ENCODE results near the gene CYP17A1. TPM values are rescaled to one million over a fixed set of nuclear protein-coding genes. Genes with fewer than 3 reads are reported as not detected.

Gene CYP17A1
- total and polyA plus RNA-seq, 10 of the 15 experiments (the other 5 are each of a cell fraction or from before 2014, with no cell fraction given) = 2.1 TPM; not detected in 9

DNA sequence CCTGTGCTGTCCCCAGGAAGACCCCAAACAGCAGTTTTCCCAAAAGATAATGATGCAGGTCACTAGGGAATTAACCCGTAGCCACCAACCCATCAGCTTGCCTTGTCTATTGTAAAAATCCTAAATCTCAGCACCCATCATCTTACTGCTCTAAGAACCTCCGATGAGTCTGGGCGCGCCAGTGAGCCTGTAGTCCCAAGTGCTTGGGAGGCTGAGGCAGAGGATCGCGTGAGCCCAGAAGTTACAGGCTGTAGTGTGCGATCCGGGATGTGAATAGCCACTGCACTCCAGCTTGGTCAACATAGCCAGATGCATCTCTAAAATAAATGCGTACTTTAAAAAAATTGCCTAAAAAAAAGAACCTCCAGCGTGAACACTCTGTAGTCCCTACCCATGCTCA is 33.0 kb upstream of the CYP17A1 start:
- in situ Hi-C loops (cut with MboI) = no loop called here
- ChIA-PET POLR2A (no interaction called here), CTCF (no interaction called here), SMC1A (ENCODE audit: uncharacterized antibody, unreplicated experiment) (interaction anchor here (0.5 kb wide), 1 partner anchor 134 kb away, joined by 3 read pairs; no protein-coding TSS in a partner anchor), RAD21 (ENCODE audit: unreplicated experiment) (interaction anchor here (1.5 kb wide), 1 partner anchor 32 kb away, joined by 3 read pairs; no protein-coding TSS in a partner anchor)
- Histone ChIP-seq H3K9me3 (replicated peaks; ENCODE audit: control insufficient read depth, insufficient read depth, low read length) (no peaks in the 10 kb centered on the region), H3K79me2 (ENCODE audit: control insufficient read depth, insufficient read depth, low read length) (no peaks in the 10 kb centered on the region), H4K20me1 (ENCODE audit: control insufficient read depth, insufficient read depth) (no peaks in the 10 kb centered on the region), H3K27me3 (replicated peaks in 1 of 2; ENCODE audit: control insufficient read depth in 2 of 2, insufficient read depth in 2 of 2, low read length in 1 of 2) (no peaks in the 10 kb centered on the region), H3K4me2 (ENCODE audit: control insufficient read depth, insufficient read depth) (no peak overlapping the region), H3K27ac (ENCODE audit: control insufficient read depth, insufficient read depth) (no peak overlapping the region), H3K4me1 (ENCODE audit: control insufficient read depth, insufficient read depth, low read length) (no peaks in the 10 kb centered on the region), H2AFZ (ENCODE audit: control insufficient read depth, low read depth, low read length) (no peak overlapping the region), H3K9ac (ENCODE audit: control insufficient read depth, insufficient read depth, low read length) (no peak overlapping the region), H3K36me3 (ENCODE audit: control insufficient read depth in 2 of 2, insufficient read depth in 2 of 2, low read length in 1 of 2) (no peaks in the 10 kb centered on the region), H3K4me3 (peak overlapping the region; percentile 55; the same call in 1 of the 2 replicates)
- no peak for DNase-seq (ENCODE audit: low read depth, low spot score)
- no peak for FAIRE-seq
- WGBS (ENCODE audit: insufficient coverage, insufficient replicate concordance, low lambda C conversion rate, missing lambda C conversion rate) = 95% methylated on average over 10 of the region's 10 CpGs
- BruUV-seq (replicated peaks) = no TSS peak
- intact Hi-C loops (cut with micrococcal nuclease; ENCODE audit: unreplicated experiment) = no loop called here
- no peak for ATAC-seq
- no peak for TF ChIP-seq BACH1 (IDR thresholded peaks at IDR 0.05; ENCODE audit: borderline replicate concordance)
- TF ChIP-seq, protein P1, sequence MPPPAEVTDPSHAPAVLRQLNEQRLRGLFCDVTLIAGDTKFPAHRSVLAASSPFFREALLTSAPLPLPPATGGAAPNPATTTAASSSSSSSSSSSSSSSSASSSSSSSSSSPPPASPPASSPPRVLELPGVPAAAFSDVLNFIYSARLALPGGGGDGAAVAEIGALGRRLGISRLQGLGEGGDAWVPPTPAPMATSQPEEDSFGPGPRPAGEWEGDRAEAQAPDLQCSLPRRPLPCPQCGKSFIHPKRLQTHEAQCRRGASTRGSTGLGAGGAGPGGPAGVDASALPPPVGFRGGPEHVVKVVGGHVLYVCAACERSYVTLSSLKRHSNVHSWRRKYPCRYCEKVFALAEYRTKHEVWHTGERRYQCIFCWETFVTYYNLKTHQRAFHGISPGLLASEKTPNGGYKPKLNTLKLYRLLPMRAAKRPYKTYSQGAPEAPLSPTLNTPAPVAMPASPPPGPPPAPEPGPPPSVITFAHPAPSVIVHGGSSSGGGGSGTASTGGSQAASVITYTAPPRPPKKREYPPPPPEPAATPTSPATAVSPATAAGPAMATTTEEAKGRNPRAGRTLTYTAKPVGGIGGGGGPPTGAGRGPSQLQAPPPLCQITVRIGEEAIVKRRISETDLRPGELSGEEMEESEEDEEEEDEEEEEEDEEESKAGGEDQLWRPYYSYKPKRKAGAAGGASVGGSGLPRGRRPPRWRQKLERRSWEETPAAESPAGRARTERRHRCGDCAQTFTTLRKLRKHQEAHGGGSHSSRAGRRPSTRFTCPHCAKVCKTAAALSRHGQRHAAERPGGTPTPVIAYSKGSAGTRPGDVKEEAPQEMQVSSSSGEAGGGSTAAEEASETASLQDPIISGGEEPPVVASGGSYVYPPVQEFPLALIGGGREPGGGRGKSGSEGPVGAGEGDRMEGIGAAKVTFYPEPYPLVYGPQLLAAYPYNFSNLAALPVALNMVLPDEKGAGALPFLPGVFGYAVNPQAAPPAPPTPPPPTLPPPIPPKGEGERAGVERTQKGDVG (CRISPR knock-in tag; IDR thresholded peaks at IDR 0.05) = no peak
- no peak for TF ChIP-seq ATF7 (IDR thresholded peaks at IDR 0.05; ENCODE audit: low read depth)
- no peak for TF ChIP-seq NFXL1 (IDR thresholded peaks at IDR 0.05; ENCODE audit: borderline replicate concordance)
- TF ChIP-seq PAX8 (IDR thresholded peaks at IDR 0.05) = no peak
- TF ChIP-seq RFX5 (IDR thresholded peaks at IDR 0.05; ENCODE audit: low read depth, low read length) = no peak
- no peak for TF ChIP-seq ZNF384 (IDR thresholded peaks at IDR 0.05; ENCODE audit: borderline replicate concordance, low read depth, low read length)
- TF ChIP-seq YBX1 (IDR thresholded peaks at IDR 0.05) = no peak
- TF ChIP-seq, protein P2, sequence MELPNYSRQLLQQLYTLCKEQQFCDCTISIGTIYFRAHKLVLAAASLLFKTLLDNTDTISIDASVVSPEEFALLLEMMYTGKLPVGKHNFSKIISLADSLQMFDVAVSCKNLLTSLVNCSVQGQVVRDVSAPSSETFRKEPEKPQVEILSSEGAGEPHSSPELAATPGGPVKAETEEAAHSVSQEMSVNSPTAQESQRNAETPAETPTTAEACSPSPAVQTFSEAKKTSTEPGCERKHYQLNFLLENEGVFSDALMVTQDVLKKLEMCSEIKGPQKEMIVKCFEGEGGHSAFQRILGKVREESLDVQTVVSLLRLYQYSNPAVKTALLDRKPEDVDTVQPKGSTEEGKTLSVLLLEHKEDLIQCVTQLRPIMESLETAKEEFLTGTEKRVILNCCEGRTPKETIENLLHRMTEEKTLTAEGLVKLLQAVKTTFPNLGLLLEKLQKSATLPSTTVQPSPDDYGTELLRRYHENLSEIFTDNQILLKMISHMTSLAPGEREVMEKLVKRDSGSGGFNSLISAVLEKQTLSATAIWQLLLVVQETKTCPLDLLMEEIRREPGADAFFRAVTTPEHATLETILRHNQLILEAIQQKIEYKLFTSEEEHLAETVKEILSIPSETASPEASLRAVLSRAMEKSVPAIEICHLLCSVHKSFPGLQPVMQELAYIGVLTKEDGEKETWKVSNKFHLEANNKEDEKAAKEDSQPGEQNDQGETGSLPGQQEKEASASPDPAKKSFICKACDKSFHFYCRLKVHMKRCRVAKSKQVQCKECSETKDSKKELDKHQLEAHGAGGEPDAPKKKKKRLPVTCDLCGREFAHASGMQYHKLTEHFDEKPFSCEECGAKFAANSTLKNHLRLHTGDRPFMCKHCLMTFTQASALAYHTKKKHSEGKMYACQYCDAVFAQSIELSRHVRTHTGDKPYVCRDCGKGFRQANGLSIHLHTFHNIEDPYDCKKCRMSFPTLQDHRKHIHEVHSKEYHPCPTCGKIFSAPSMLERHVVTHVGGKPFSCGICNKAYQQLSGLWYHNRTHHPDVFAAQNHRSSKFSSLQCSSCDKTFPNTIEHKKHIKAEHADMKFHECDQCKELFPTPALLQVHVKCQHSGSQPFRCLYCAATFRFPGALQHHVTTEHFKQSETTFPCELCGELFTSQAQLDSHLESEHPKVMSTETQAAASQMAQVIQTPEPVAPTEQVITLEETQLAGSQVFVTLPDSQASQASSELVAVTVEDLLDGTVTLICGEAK (IDR thresholded peaks at IDR 0.05; ENCODE audit: borderline replicate concordance) = no peak
- no peak for TF ChIP-seq EZH2 (IDR thresholded peaks at IDR 0.05; ENCODE audit: borderline replicate concordance, control insufficient read depth, low read depth, low read length)
- TF ChIP-seq, protein P3, sequence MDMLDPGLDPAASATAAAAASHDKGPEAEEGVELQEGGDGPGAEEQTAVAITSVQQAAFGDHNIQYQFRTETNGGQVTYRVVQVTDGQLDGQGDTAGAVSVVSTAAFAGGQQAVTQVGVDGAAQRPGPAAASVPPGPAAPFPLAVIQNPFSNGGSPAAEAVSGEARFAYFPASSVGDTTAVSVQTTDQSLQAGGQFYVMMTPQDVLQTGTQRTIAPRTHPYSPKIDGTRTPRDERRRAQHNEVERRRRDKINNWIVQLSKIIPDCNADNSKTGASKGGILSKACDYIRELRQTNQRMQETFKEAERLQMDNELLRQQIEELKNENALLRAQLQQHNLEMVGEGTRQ (IDR thresholded peaks at IDR 0.05; ENCODE audit: borderline replicate concordance, low read depth, low read length) = no peak
- TF ChIP-seq, protein P4, sequence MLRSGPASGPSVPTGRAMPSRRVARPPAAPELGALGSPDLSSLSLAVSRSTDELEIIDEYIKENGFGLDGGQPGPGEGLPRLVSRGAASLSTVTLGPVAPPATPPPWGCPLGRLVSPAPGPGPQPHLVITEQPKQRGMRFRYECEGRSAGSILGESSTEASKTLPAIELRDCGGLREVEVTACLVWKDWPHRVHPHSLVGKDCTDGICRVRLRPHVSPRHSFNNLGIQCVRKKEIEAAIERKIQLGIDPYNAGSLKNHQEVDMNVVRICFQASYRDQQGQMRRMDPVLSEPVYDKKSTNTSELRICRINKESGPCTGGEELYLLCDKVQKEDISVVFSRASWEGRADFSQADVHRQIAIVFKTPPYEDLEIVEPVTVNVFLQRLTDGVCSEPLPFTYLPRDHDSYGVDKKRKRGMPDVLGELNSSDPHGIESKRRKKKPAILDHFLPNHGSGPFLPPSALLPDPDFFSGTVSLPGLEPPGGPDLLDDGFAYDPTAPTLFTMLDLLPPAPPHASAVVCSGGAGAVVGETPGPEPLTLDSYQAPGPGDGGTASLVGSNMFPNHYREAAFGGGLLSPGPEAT (IDR thresholded peaks at IDR 0.05; ENCODE audit: low read depth) = no peak
- TF ChIP-seq CREB1 (IDR thresholded peaks at IDR 0.05; ENCODE audit: low read depth) = no peak
- no peak for TF ChIP-seq SMC3 (IDR thresholded peaks at IDR 0.05; ENCODE audit: borderline replicate concordance, low read length)
- no peak for TF ChIP-seq BCL11A (IDR thresholded peaks at IDR 0.05; ENCODE audit: low read depth, low read length)
- TF ChIP-seq MEF2B (IDR thresholded peaks at IDR 0.05; ENCODE audit: partially characterized antibody, poor library complexity, severe bottlenecking) = no peak

All from GM12878 (cell line).